NK-92 (cell line): Measurements from ENCODE around the gene ARMC9.
"Not testable (repeated sequence)": the region's sequence is repeated elsewhere in the genome, so short reads cannot be mapped to it uniquely, and the experiment has no call there.

Experiments
- DNase-seq: peaks from one replicate; lab custom pipeline; 2025; ENCODE audit not compliant: unreplicated experiment; lab: John Stamatoyannopoulos, UW

ARMC9 gene

GRCh38 chr2:231241755-231242507 is 43.5 kb downstream of the ARMC9 start:
- DNase-seq = no peak

GRCh38 chr2:231243866-231244265 is 45.4 kb downstream of the ARMC9 start:
- DNase-seq = no peak

- no peak for DNase-seq
These were observed 46.2 kb downstream of the ARMC9 start for GRCh38 chr2:231244382-231245248.

- no peak for DNase-seq
These were observed 47.0 kb downstream of the ARMC9 start for GRCh38 chr2:231245249-231246094.

GRCh38 chr2:231246171-231246842 is 47.9 kb downstream of the ARMC9 start:
- DNase-seq = no peak

- no peak for DNase-seq
These were observed 51.7 kb downstream of the ARMC9 start for GRCh38 chr2:231250146-231250545.

- DNase-seq = no peak
These were observed 52.3 kb downstream of the ARMC9 start for GRCh38 chr2:231250698-231251097.

- DNase-seq = not testable (repeated sequence)
These were observed 54.9 kb downstream of the ARMC9 start for GRCh38 chr2:231253292-231253691.

- no peak for DNase-seq
These were observed 58.1 kb downstream of the ARMC9 start for GRCh38 chr2:231256494-231256893.

- no peak for DNase-seq
These were observed 59.3 kb downstream of the ARMC9 start for GRCh38 chr2:231257763-231258162.

GRCh38 chr2:231258701-231259100 is 60.3 kb downstream of the ARMC9 start:
- no peak for DNase-seq

- DNase-seq = no peak
These were observed 60.7 kb downstream of the ARMC9 start for GRCh38 chr2:231259104-231259503.

- no peak for DNase-seq
These were observed 62.2 kb downstream of the ARMC9 start for GRCh38 chr2:231260442-231261208.

GRCh38 chr2:231263118-231263831 is 64.8 kb downstream of the ARMC9 start:
- DNase-seq = no peak

GRCh38 chr2:231270221-231271114 is 72.0 kb downstream of the ARMC9 start:
- no peak for DNase-seq

- no peak for DNase-seq
These were observed 74.6 kb downstream of the ARMC9 start for GRCh38 chr2:231272991-231273390.

- DNase-seq = no peak
These were observed 78.6 kb downstream of the ARMC9 start for GRCh38 chr2:231276987-231277386.

GRCh38 chr2:231277962-231278361 is 79.5 kb downstream of the ARMC9 start:
- DNase-seq = no peak
